Breast epithelium (tissue), 3 donors: ENCODE results near the gene SLC25A36.

Experiments used
- POLR2A ChIP-seq: fragments of 450-650 bp; IDR thresholded peaks from one replicate; pipeline ENCODE4 v1.6.1; 2016; ENCODE audit warnings: antibody characterized with exemption, mild to moderate bottlenecking, moderate library complexity
- TF ChIP-seq, protein P1 (sequence below), 3 donors: fragments of 450-650 bp; IDR thresholded peaks; one replicate each; pipeline ENCODE4 v1.5.1; 2016 to 2017; ENCODE audit warnings: antibody characterized with exemption in 3 of 3, mild to moderate bottlenecking in 3 of 3, moderate library complexity in 3 of 3

DNA sequence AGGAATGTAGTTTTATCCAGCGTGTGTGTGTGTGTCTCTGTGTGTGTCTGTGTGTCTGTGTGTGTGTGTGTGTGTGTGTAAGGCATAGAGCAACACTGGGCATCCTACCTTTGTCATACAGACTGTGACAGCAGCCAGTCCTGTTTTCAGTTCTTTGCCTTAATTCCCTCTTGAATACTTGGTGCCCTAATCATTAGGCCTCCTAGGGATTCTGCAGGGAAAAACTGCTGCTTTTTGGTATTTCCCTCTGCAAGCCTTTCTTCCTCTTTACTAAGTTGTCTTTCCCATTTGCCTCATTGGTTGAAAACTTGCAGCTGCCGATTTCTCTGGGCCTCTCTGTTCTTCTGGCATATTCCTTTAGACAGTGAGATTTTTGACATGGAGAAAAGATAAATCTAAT, 9.2 kb downstream of the SLC25A36 start:
- TF ChIP-seq, protein P1, sequence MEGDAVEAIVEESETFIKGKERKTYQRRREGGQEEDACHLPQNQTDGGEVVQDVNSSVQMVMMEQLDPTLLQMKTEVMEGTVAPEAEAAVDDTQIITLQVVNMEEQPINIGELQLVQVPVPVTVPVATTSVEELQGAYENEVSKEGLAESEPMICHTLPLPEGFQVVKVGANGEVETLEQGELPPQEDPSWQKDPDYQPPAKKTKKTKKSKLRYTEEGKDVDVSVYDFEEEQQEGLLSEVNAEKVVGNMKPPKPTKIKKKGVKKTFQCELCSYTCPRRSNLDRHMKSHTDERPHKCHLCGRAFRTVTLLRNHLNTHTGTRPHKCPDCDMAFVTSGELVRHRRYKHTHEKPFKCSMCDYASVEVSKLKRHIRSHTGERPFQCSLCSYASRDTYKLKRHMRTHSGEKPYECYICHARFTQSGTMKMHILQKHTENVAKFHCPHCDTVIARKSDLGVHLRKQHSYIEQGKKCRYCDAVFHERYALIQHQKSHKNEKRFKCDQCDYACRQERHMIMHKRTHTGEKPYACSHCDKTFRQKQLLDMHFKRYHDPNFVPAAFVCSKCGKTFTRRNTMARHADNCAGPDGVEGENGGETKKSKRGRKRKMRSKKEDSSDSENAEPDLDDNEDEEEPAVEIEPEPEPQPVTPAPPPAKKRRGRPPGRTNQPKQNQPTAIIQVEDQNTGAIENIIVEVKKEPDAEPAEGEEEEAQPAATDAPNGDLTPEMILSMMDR (IDR thresholded peaks at IDR 0.05), result no peak
- no peak for TF ChIP-seq POLR2A
